Suprapubic skin (tissue), 4 donors: ENCODE measurements around the gene SAG. TPM values are rescaled to one million over a fixed set of nuclear protein-coding genes. Genes with fewer than 3 reads are reported as not detected.

Experiments used
- DNase-seq, 2 donors: peaks; one replicate each; pipeline ENCODE4 v3.0.0-alpha.2; 2019; ENCODE audit warnings: low spot score in 2 of 2
- H3K27ac ChIP-seq: fragments of 200-600 bp; sonication (generic); one replicate; pipeline ENCODE4 v1.5.1; 2019
- H3K27me3 ChIP-seq: fragments of 200-600 bp; sonication (generic); one replicate; pipeline ENCODE4 v1.5.1; 2019
- H3K36me3 ChIP-seq: fragments of 200-600 bp; sonication (generic); one replicate; pipeline ENCODE4 v1.5.1; 2019
- H3K4me1 ChIP-seq: fragments of 200-600 bp; sonication (generic); one replicate; pipeline ENCODE4 v1.5.1; 2019
- H3K4me3 ChIP-seq: fragments of 200-600 bp; sonication (generic); one replicate; pipeline ENCODE4 v1.5.1; 2019; ENCODE audit warnings: mild to moderate bottlenecking
- H3K9me3 ChIP-seq: fragments of 200-600 bp; sonication (generic); one replicate; pipeline ENCODE4 v1.5.1; 2019
- EP300 ChIP-seq: sonication (generic); formaldehyde crosslinking; IDR thresholded peaks from one replicate; pipeline ENCODE4 v1.6.1; 2017; ENCODE audit warnings: antibody characterized with exemption
- POLR2A ChIP-seq, 2 donors: fragments of 450-650 bp; IDR thresholded peaks; one replicate each; pipeline ENCODE4 v1.6.1; 2017; ENCODE audit warnings: antibody characterized with exemption in 2 of 2, mild to moderate bottlenecking in 2 of 2, moderate library complexity in 2 of 2
- POLR2AphosphoS5 ChIP-seq, 3 donors: sonication (generic); formaldehyde crosslinking; IDR thresholded peaks; one replicate each; pipeline ENCODE4 v1.6.1; 2017; ENCODE audit warnings: antibody characterized with exemption in 3 of 3
- WGBS: methylation state at CpG from one replicate; pipeline ENCODE4 v1.1.5; 2018; 5-methylcytosine and 5-hydroxymethylcytosine counted together
- total RNA-seq, 4 donors: library from RNA; depleted of rRNA; stranded (reverse); fragments of >200 nt; gene quantifications; one replicate each; pipeline ENCODE4 v1.1.0, GENCODE V29; 2016
- TF ChIP-seq, protein P1 (sequence below), 2 donors: fragments of 200-600 bp in 1 of 2; fragments of 450-650 bp in 1 of 2; sonication (generic) in 1 of 2; IDR thresholded peaks; one replicate each; pipeline ENCODE4 v1.5.1; 2016 to 2019; ENCODE audit warnings: antibody characterized with exemption in 2 of 2, mild to moderate bottlenecking in 1 of 2, moderate library complexity in 1 of 2

Gene SAG
- total RNA-seq, 4 donors from 2014 or later, result not detected

GRCh38 chr2:233319256-233319655 is 11.6 kb downstream of the SAG start:
- no peak for DNase-seq
- WGBS, result 71% methylated on average over 5 of the region's 5 CpGs
- Histone ChIP-seq H3K4me3 (no peak overlapping the region), H3K36me3 (no peaks in the 10 kb centered on the region), H3K4me1 (no peaks in the 10 kb centered on the region), H3K9me3 (no peaks in the 10 kb centered on the region), H3K27ac (no peak overlapping the region), H3K27me3 (peaks cover 16% of the 10 kb centered on the region)
- no peak for TF ChIP-seq EP300

GRCh38 chr2:233320470-233320869 is 12.9 kb downstream of the SAG start:
- WGBS, result 94% methylated on average over 11 of the region's 17 CpGs
- Histone ChIP-seq H3K9me3 (no peaks in the 10 kb centered on the region), H3K27me3 (peaks cover 16% of the 10 kb centered on the region), H3K4me3 (no peak overlapping the region), H3K36me3 (no peaks in the 10 kb centered on the region), H3K4me1 (no peaks in the 10 kb centered on the region), H3K27ac (no peak overlapping the region)
- no peak for DNase-seq
- TF ChIP-seq, protein P1, sequence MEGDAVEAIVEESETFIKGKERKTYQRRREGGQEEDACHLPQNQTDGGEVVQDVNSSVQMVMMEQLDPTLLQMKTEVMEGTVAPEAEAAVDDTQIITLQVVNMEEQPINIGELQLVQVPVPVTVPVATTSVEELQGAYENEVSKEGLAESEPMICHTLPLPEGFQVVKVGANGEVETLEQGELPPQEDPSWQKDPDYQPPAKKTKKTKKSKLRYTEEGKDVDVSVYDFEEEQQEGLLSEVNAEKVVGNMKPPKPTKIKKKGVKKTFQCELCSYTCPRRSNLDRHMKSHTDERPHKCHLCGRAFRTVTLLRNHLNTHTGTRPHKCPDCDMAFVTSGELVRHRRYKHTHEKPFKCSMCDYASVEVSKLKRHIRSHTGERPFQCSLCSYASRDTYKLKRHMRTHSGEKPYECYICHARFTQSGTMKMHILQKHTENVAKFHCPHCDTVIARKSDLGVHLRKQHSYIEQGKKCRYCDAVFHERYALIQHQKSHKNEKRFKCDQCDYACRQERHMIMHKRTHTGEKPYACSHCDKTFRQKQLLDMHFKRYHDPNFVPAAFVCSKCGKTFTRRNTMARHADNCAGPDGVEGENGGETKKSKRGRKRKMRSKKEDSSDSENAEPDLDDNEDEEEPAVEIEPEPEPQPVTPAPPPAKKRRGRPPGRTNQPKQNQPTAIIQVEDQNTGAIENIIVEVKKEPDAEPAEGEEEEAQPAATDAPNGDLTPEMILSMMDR (IDR thresholded peaks at IDR 0.05), result no peak
- TF ChIP-seq POLR2AphosphoS5 (IDR thresholded peaks at IDR 0.05) (no peak), POLR2A (IDR thresholded peaks at IDR 0.05) (no peak), EP300 (no peak)

GRCh38 chr2:233321166-233321565 is 13.6 kb downstream of the SAG start:
- no peaks in the 10 kb centered on the region for H3K36me3 ChIP-seq
- TF ChIP-seq, protein P1 (IDR thresholded peaks at IDR 0.05), result no peak
- TF ChIP-seq POLR2AphosphoS5 (IDR thresholded peaks at IDR 0.05), result no peak
- DNase-seq, result no peak
- H3K9me3 ChIP-seq, result no peaks in the 10 kb centered on the region
- no peak overlapping the region for H3K4me3 ChIP-seq
- H3K4me1 ChIP-seq, result no peaks in the 10 kb centered on the region
- H3K27ac ChIP-seq, result no peak overlapping the region
- peaks cover 16% of the 10 kb centered on the region for H3K27me3 ChIP-seq
- 67% methylated on average over 6 of the region's 6 CpGs for WGBS

DNA sequence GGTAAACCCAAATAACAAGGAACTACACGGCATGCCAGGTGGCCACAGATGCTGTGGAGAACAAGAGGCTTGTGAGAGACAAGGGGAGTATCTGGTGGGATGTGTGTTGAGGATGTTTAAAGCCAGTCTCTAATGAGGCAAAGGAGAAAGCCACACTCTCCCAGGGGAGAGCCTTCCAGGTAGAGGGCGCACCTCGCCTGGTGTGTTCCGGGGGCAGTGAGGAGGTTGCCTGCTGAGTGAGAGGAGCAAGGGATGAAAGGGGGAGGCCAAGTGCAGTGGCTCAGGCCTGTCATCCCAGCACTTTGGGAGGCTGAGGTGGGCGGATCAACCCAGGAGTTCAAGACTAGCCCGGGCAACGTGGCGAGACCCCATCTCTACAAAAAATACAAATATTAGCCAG is 16.2 kb downstream of the SAG start:
- no peak overlapping the region for H3K27ac ChIP-seq
- peaks cover 14% of the 10 kb centered on the region for H3K27me3 ChIP-seq
- WGBS, result 95% methylated on average over 8 of the region's 8 CpGs
- H3K36me3 ChIP-seq, result no peaks in the 10 kb centered on the region
- H3K9me3 ChIP-seq, result no peaks in the 10 kb centered on the region
- no peak for TF ChIP-seq POLR2A (IDR thresholded peaks at IDR 0.05)
- TF ChIP-seq, protein P1 (IDR thresholded peaks at IDR 0.05), result no peak
- no peak for TF ChIP-seq POLR2AphosphoS5 (IDR thresholded peaks at IDR 0.05)
- TF ChIP-seq EP300, result no peak
- no peak for DNase-seq
- H3K4me3 ChIP-seq, result no peak overlapping the region
- no peaks in the 10 kb centered on the region for H3K4me1 ChIP-seq

- Histone ChIP-seq H3K9me3 (no peaks in the 10 kb centered on the region), H3K27me3 (peaks cover 5% of the 10 kb centered on the region), H3K27ac (no peak overlapping the region), H3K4me1 (no peaks in the 10 kb centered on the region), H3K36me3 (no peaks in the 10 kb centered on the region), H3K4me3 (no peak overlapping the region)
- TF ChIP-seq, protein P1 (IDR thresholded peaks at IDR 0.05), result no peak
- TF ChIP-seq EP300 (no peak), POLR2A (IDR thresholded peaks at IDR 0.05) (no peak), POLR2AphosphoS5 (IDR thresholded peaks at IDR 0.05) (no peak)
- WGBS, result 78% methylated on average over 4 of the region's 4 CpGs
- no peak for DNase-seq
Observed at GRCh38 chr2:233325256-233325655, 17.6 kb downstream of the SAG start.

DNA sequence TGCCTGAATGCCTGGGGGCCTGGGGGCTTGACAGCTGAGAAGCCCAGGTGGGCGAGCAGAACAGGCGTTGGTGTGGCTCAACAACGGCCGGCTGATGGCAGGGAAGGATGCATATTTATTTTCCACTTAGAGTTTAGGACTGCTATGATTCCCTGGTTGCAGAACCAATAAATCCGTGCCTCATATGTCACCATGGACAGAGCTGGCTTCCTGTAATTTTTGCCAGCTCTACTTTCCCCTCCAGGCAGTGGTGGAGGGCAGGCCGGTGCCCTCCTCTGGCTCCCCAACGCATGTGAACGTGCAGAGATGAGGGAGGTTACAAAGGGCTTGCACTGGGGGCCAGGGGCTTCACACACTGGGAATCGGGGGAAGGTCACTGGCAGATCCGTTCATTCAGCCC is 18.2 kb downstream of the SAG start:
- H3K4me3 ChIP-seq, result no peak overlapping the region
- no peak for TF ChIP-seq POLR2A (IDR thresholded peaks at IDR 0.05)
- no peak for TF ChIP-seq EP300
- TF ChIP-seq POLR2AphosphoS5 (IDR thresholded peaks at IDR 0.05), result no peak
- TF ChIP-seq, protein P1 (IDR thresholded peaks at IDR 0.05), result no peak
- H3K27ac ChIP-seq, result no peak overlapping the region
- 69% methylated on average over 10 of the region's 10 CpGs for WGBS
- no peaks in the 10 kb centered on the region for H3K4me1 ChIP-seq
- no peaks in the 10 kb centered on the region for H3K36me3 ChIP-seq
- H3K9me3 ChIP-seq, result no peaks in the 10 kb centered on the region
- H3K27me3 ChIP-seq, result no peaks in the 10 kb centered on the region
- no peak for DNase-seq
